Kidney (tissue), 14 donors: ENCODE results near the gene MRTFB. TPM values are rescaled to one million over a fixed set of nuclear protein-coding genes. Genes with fewer than 3 reads are reported as not detected.
A peak's percentile ranks its signal among the peaks of the same experiment; 100 is the strongest.
"Not testable (repeated sequence)": the region's sequence is repeated elsewhere in the genome, so short reads cannot be mapped to it uniquely, and the experiment has no call there.

Source experiments
- DNase-seq, 5 donors: peaks; one replicate each; pipeline ENCODE4 v3.0.0-alpha.2; 2013 to 2020
- FAIRE-seq: peaks from 2 replicates; lab custom pipeline; 2012; peaks lifted over from hg19 to GRCh38; lab: Jason Lieb, UNC
- H3K27ac ChIP-seq, 2 donors: one replicate each; pipeline ENCODE4 v1.7.0; 2013; ENCODE audit warnings: low read depth in 2 of 2, low read length in 2 of 2, inconsistent platforms in 1 of 2
- H3K27me3 ChIP-seq: one replicate; pipeline ENCODE4 v1.7.1; 2013; ENCODE audit warnings: low read length, inconsistent platforms; ENCODE audit not compliant: control insufficient read depth, insufficient read depth
- H3K36me3 ChIP-seq, 3 donors: one replicate each; pipeline versions ENCODE4 v1.7.0 to v1.7.1; 2013; ENCODE audit warnings: low read length in 3 of 3, control low read depth in 1 of 3, inconsistent platforms in 1 of 3; ENCODE audit not compliant: insufficient read depth in 3 of 3, control insufficient read depth in 2 of 3
- H3K4me1 ChIP-seq, 3 donors: one replicate each; pipeline versions ENCODE4 v1.7.0 to v1.7.1; 2013; ENCODE audit warnings: low read length in 3 of 3, inconsistent platforms in 1 of 3, low read depth in 1 of 3; ENCODE audit not compliant: control insufficient read depth in 2 of 3, insufficient read depth in 2 of 3
- H3K4me3 ChIP-seq, 3 donors: one replicate each; pipeline versions ENCODE4 v1.7.0 to v1.8.1; 2013; ENCODE audit warnings: low read length in 3 of 3, control low read depth in 1 of 3, inconsistent platforms in 1 of 3
- H3K9ac ChIP-seq, 3 donors: one replicate each; pipeline versions ENCODE4 v1.7.0 to v1.7.1; 2013; ENCODE audit warnings: low read length in 3 of 3, control low read depth in 1 of 3, inconsistent platforms in 1 of 3
- H3K9me3 ChIP-seq, 3 donors: one replicate each; pipeline versions ENCODE4 v1.7.0 to v1.7.1; 2013; ENCODE audit warnings: low read length in 3 of 3, control low read depth in 1 of 3, inconsistent platforms in 1 of 3; ENCODE audit not compliant: control insufficient read depth in 2 of 3, insufficient read depth in 1 of 3
- CTCF ChIP-seq: IDR thresholded peaks from 3 replicates; pipeline ENCODE4 v1.5.1; 2012; ENCODE audit warnings: mild to moderate bottlenecking, moderate library complexity, borderline replicate concordance; ENCODE audit not compliant: insufficient read depth; ENCODE audit errors: extremely low read depth
- intact Hi-C: fragments of 100-400 bp; cut with DNase I; formaldehyde crosslinking; loops from one replicate; pipeline ENCODE4 v1.11.1; 2022
- polyA plus RNA-seq: library from polyadenylated mRNA; stranded (reverse); fragments of 350-450 nt; fragmentation: Illumina TruSeq; extraction: RNeasy Lipid Tissue Mini Kit (QIAGEN cat#74804); gene quantifications from one replicate; pipeline ENCODE4 v1.2.3, GENCODE V29; 2014; ENCODE audit warnings: low read depth, low replicate concordance; ENCODE audit not compliant: insufficient read depth
- total RNA-seq: library from RNA; stranded (reverse); fragmentation: NEBNext Ultra II Directional; extraction: Animal tissue kit (Norgen Biotek cat#: 25700); gene quantifications from one replicate; pipeline ENCODE4 v1.2.1, GENCODE V29; 2021
- donor health status: control.
- donor health status: control.
- donor health status: control.
- donor health status: control.
- donor health status: control.
- donor health status: DM: yes; HTN: yes; CAD: no.
- donor health status: Normal renal cell carcinoma (clear cell type).

Gene MRTFB
- total and polyA plus RNA-seq, 2 donors from 2014 or later: 5.1 to 51.0 TPM

DNA sequence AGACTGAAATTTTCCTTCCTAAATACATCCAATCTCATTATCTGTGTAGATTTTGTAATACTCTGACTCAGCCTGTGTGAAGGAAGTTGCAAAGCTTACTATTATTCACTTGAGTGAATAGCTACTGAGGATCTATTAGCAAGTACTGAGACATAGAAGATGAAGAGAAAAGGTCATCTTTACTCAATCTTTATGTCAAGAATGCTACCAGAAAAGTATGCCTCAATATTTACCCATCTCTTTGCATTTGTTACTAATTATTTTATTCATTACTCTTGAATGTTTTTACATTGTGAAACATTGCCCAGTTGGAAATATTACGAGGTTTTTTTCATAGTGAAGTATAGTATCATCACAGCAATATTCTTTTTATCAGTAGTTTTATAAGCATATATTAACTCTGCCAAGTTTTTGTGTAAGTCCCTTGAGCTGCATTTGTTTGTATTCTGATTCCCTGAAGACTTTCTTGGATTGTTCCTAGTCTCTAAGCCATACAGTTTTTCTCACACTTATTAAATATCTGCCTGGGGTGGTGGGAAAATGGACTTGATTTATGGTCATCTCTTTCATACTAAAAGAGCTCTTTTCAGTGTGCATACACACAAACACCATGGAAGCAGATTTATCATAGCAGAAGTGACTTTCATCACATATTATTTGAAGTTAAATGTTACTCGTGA lies 110.4 kb downstream of the MRTFB start:
- no peak overlapping the region for H3K27ac ChIP-seq
- no peaks in the 10 kb centered on the region for H3K27me3 ChIP-seq
- H3K4me3 ChIP-seq: no peak overlapping the region
- H3K4me1 ChIP-seq: peaks cover 0 to 11% (median 2%) of the 10 kb centered on the region in 3 donors
- no peaks in the 10 kb centered on the region for H3K36me3 ChIP-seq
- intact Hi-C loops: no loop called here
- TF ChIP-seq CTCF: no peak
- H3K9me3 ChIP-seq: no peaks in the 10 kb centered on the region
- DNase-seq: no peak
- no peak overlapping the region for H3K9ac ChIP-seq
- no peak for FAIRE-seq

GRCh38 chr16:14182999-14183398 lies 111.9 kb downstream of the MRTFB start:
- FAIRE-seq (no peak), DNase-seq (no peak)
- TF ChIP-seq CTCF: no peak
- intact Hi-C loops: no loop called here
- Histone ChIP-seq H3K27me3 (no peaks in the 10 kb centered on the region), H3K36me3 (no peaks in the 10 kb centered on the region), H3K9ac (no peak overlapping the region), H3K9me3 (no peaks in the 10 kb centered on the region), H3K4me3 (no peak overlapping the region), H3K4me1 (peaks cover 0 to 11% (median 2%) of the 10 kb centered on the region in 3 donors), H3K27ac (no peak overlapping the region)

GRCh38 chr16:14183962-14184361 lies 112.8 kb downstream of the MRTFB start:
- peaks cover 0 to 11% (median 2%) of the 10 kb centered on the region in 3 donors for H3K4me1 ChIP-seq
- H3K36me3 ChIP-seq, H3K9me3 ChIP-seq, H3K27me3 ChIP-seq, DNase-seq, FAIRE-seq, H3K9ac ChIP-seq, H3K27ac ChIP-seq, intact Hi-C loops, H3K4me3 ChIP-seq: not testable (repeated sequence)

GRCh38 chr16:14186007-14186794 lies 115.1 kb downstream of the MRTFB start:
- Histone ChIP-seq H3K27ac (peak overlapping the region in 1 of 2 donors; percentile 20), H3K9ac (peak overlapping the region in 2 of 3 donors; percentile 23 to 36), H3K4me3 (peak overlapping the region; percentile 36 to 65 (median 51)), H3K4me1 (peaks cover 0 to 11% (median 0%) of the 10 kb centered on the region in 3 donors), H3K36me3 (no peaks in the 10 kb centered on the region), H3K27me3 (no peaks in the 10 kb centered on the region), H3K9me3 (no peaks in the 10 kb centered on the region)
- DNase-seq: peak; percentile 76 to 94 (median 88)
- FAIRE-seq: no peak
- peak; percentile 37 for TF ChIP-seq CTCF
- intact Hi-C loops: no loop called here
